ENCODE results near the gene BCL7C.

- TF ChIP-seq CTCF (IDR thresholded peaks at IDR 0.05) = no peak
- TF ChIP-seq POLR2A (IDR thresholded peaks at IDR 0.05) = no peak
- TF ChIP-seq EP300 (IDR thresholded peaks at IDR 0.05) = no peak
- no peak for TF ChIP-seq POLR2AphosphoS5 (IDR thresholded peaks at IDR 0.05)
Measured at GRCh38 chr16:30887927-30888326, 6.0 kb downstream of the BCL7C start.

Data from stomach (tissue), 4 donors.